HEK293 (cell line): ENCODE results near the gene XBP1.

ENCODE experiments used
- CTCF ChIA-PET: fragments of 350-600 bp; formaldehyde crosslinking; extraction: SDS; loops from one replicate; lab custom pipeline; 2021; ENCODE audit warnings: antibody characterized with exemption; lab: Yijun Ruan, JAX
- POLR2A ChIA-PET: fragments of 300-600 bp; formaldehyde crosslinking; extraction: SDS; loops from one replicate; lab custom pipeline; 2020; ENCODE audit warnings: antibody characterized with exemption, inconsistent platforms; lab: Yijun Ruan, JAX
- H3K27ac ChIP-seq: fragments of 200-500 bp; sonication (Bioruptor generic); 2 replicates; pipeline ENCODE4 v1.5.1; 2014; ENCODE audit warnings: low read depth, low read length, control low read depth, inconsistent platforms; ENCODE audit errors: extremely low read depth
- H3K36me3 ChIP-seq, 2 experiments: fragments of 200-500 bp in 1 of 2; sonication (Bioruptor generic) in 1 of 2; 1 replicate in 1 of 2; 2 replicates in 1 of 2; pipeline ENCODE4 v1.5.1; 2014 to 2017; ENCODE audit warnings: inconsistent platforms in 2 of 2, low read length in 2 of 2; ENCODE audit not compliant: control insufficient read depth in 2 of 2, insufficient read depth in 1 of 2
- H3K4me1 ChIP-seq: fragments of 200-500 bp; sonication (Bioruptor generic); 2 replicates; pipeline ENCODE4 v1.5.1; 2014; ENCODE audit warnings: mild to moderate bottlenecking, low read length, inconsistent platforms; ENCODE audit not compliant: control insufficient read depth, insufficient read depth
- H3K4me3 ChIP-seq: 2 replicates; pipeline ENCODE4 v1.5.1; 2011; ENCODE audit warnings: low read depth, mild to moderate bottlenecking, control low read depth, low read length, moderate library complexity
- H3K9me3 ChIP-seq: fragments of 200-500 bp; sonication (Bioruptor generic); 2 replicates; pipeline ENCODE4 v1.5.1; 2014; ENCODE audit warnings: low read depth, low read length, inconsistent platforms; ENCODE audit not compliant: control insufficient read depth, insufficient read depth
- ELK4 ChIP-seq: IDR thresholded peaks from 2 replicates; pipeline ENCODE4 v1.6.1; 2011; ENCODE audit warnings: mild to moderate bottlenecking, low read depth, low read length, borderline replicate concordance
- GLIS1 ChIP-seq: fragments of 450-650 bp; formaldehyde crosslinking; IDR thresholded peaks from 2 replicates; pipeline ENCODE4 v1.5.1; 2016; ENCODE audit warnings: missing biosample characterization, missing genetic modification characterization
- KLF16 ChIP-seq: fragments of 450-650 bp; formaldehyde crosslinking; IDR thresholded peaks from 2 replicates; pipeline ENCODE4 v1.5.1; 2017; ENCODE audit warnings: missing biosample characterization, missing genetic modification characterization
- KLF17 ChIP-seq: fragments of 450-650 bp; formaldehyde crosslinking; IDR thresholded peaks from 2 replicates; pipeline ENCODE4 v1.5.1; 2016; ENCODE audit warnings: missing biosample characterization, missing genetic modification characterization
- PBX3 ChIP-seq: sonication (generic); formaldehyde crosslinking; IDR thresholded peaks from 2 replicates; pipeline ENCODE4 v1.8.1; 2022; ENCODE audit warnings: mild to moderate bottlenecking, moderate library complexity, missing genetic modification reagents
- PRDM10 ChIP-seq: fragments of 450-650 bp; formaldehyde crosslinking; IDR thresholded peaks from 2 replicates; pipeline ENCODE4 v1.5.1; 2016; ENCODE audit warnings: missing biosample characterization, missing genetic modification characterization
- TCF7L2 ChIP-seq: IDR thresholded peaks from 2 replicates; pipeline ENCODE4 v1.6.1; 2011; ENCODE audit warnings: low read depth, mild to moderate bottlenecking, inconsistent platforms, low read length, moderate library complexity, borderline replicate concordance
- ZBTB11 ChIP-seq: fragments of 450-650 bp; formaldehyde crosslinking; conservative IDR thresholded peaks from 2 replicates; pipeline ENCODE4 v1.5.1; 2016; ENCODE audit warnings: low read depth, missing biosample characterization, missing genetic modification characterization
- ZNF133 ChIP-seq: fragments of 450-650 bp; formaldehyde crosslinking; IDR thresholded peaks from 2 replicates; pipeline ENCODE4 v1.5.1; 2016; ENCODE audit warnings: missing biosample characterization, missing genetic modification characterization
- ZNF175 ChIP-seq: fragments of 450-650 bp; formaldehyde crosslinking; IDR thresholded peaks from 2 replicates; pipeline ENCODE4 v1.5.1; 2016; ENCODE audit warnings: missing biosample characterization, missing genetic modification characterization
- ZNF426 ChIP-seq: fragments of 450-650 bp; formaldehyde crosslinking; IDR thresholded peaks from 2 replicates; pipeline ENCODE4 v1.5.1; 2017; ENCODE audit warnings: missing biosample characterization, missing genetic modification characterization, mild to moderate bottlenecking, inconsistent platforms, moderate library complexity
- ZNF521 ChIP-seq: fragments of 450-650 bp; formaldehyde crosslinking; IDR thresholded peaks from 2 replicates; pipeline ENCODE4 v1.5.1; 2017; ENCODE audit warnings: missing biosample characterization, mild to moderate bottlenecking, missing genetic modification characterization
- ZNF600 ChIP-seq: fragments of 450-650 bp; formaldehyde crosslinking; IDR thresholded peaks from 2 replicates; pipeline ENCODE4 v1.5.1; 2016; ENCODE audit warnings: missing biosample characterization, missing genetic modification characterization
- ZNF677 ChIP-seq: fragments of 450-650 bp; IDR thresholded peaks from 2 replicates; pipeline ENCODE4 v1.5.0; 2018; ENCODE audit warnings: missing biosample characterization, mild to moderate bottlenecking, missing genetic modification characterization, moderate library complexity
- ZSCAN30 ChIP-seq: fragments of 450-650 bp; IDR thresholded peaks from 2 replicates; pipeline ENCODE4 v1.5.1; 2018; ENCODE audit warnings: missing biosample characterization, mild to moderate bottlenecking, missing genetic modification characterization, moderate library complexity
- ZSCAN4 ChIP-seq: fragments of 450-650 bp; formaldehyde crosslinking; IDR thresholded peaks from 2 replicates; pipeline ENCODE4 v1.5.1; 2017; ENCODE audit warnings: missing biosample characterization, missing genetic modification characterization

Gene XBP1

GRCh38 chr22:28795932-28796856 is 4.2 kb downstream of the XBP1 start (continued):
- no peak for TF ChIP-seq ZSCAN4 (tag by site-specific recombination)
- TF ChIP-seq ZNF521: no peak
- TF ChIP-seq KLF17: no peak
- TF ChIP-seq ZNF133: no peak
- TF ChIP-seq ZBTB11: no peak
- no peak for TF ChIP-seq ZNF677 (tag by site-specific recombination)
- no peak for TF ChIP-seq ELK4
- no peak for TF ChIP-seq GLIS1 (tag by site-specific recombination)
- TF ChIP-seq ZNF175 (tag by site-specific recombination): no peak
- no peak for TF ChIP-seq ZNF426 (tag by site-specific recombination)
- TF ChIP-seq ZSCAN30: no peak
- no peak for TF ChIP-seq KLF16 (tag by site-specific recombination)

- Histone ChIP-seq H3K36me3 (peaks cover 49 to 63% of the 10 kb centered on the region in 2 experiments), H3K9me3 (no peaks in the 10 kb centered on the region), H3K4me1 (no peaks in the 10 kb centered on the region), H3K27ac (peak overlapping the region; percentile 9; the same call in 1 of the 2 replicates), H3K4me3 (no peak overlapping the region)
- ChIA-PET POLR2A (interaction anchor here (0.6 to 2.0 kb wide), 4 partner anchors 10 to 36 kb away, joined by 3 to 7 read pairs (median 5); no protein-coding TSS in a partner anchor), CTCF (interaction anchor here (1.2 to 1.5 kb wide), 2 partner anchors 33 to 194 kb away, joined by 3 to 4 read pairs; no protein-coding TSS in a partner anchor)
- TF ChIP-seq ZNF600 (tag by site-specific recombination) (peak; percentile 34; the same call in 1 of the 2 replicates), KLF16 (tag by site-specific recombination) (no peak), PRDM10 (tag by site-specific recombination) (peak; percentile 71), TCF7L2 (no peak), PBX3 (CRISPR knock-in tag) (no peak)
Measured at GRCh38 chr22:28795071-28795693, 5.2 kb downstream of the XBP1 start.
